ENCODE results near the gene RBBP4.

DNA sequence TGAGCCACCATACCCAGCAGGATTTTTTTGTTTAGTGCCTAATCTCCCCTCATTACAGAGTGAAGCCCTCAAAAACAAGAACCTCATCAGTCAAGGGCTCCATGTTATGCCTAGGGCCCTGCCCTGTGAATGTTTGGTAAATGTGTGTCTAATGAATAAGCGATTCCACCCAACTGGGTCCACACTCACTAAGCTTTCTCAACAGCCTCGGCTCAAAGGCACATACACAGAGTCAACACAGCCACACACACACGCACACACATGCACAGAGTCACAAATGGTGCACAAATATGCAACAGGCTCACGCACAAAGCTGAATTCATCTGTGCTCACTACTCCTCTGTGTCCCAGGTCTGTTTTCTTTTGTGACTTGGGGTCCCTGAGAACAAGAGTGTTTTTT is 63.3 kb downstream of the RBBP4 start:
- TF ChIP-seq POLR2A (IDR thresholded peaks at IDR 0.05; ENCODE audit: low read depth, low read length) (no peak), POLR2AphosphoS5 (IDR thresholded peaks at IDR 0.05; ENCODE audit: low read depth, low read length) (no peak), TAF1 (IDR thresholded peaks at IDR 0.05; ENCODE audit: borderline replicate concordance, low read depth, low read length) (no peak)

Measured in GM12892 (cell line).